ENCODE data around the gene WFS1. TPM values are rescaled to one million over a fixed set of nuclear protein-coding genes. Genes with fewer than 3 reads are reported as not detected.

Gene WFS1
- total and polyA plus RNA-seq, 9 donors: 10.5 to 28.2 (median 23.7) TPM

DNA sequence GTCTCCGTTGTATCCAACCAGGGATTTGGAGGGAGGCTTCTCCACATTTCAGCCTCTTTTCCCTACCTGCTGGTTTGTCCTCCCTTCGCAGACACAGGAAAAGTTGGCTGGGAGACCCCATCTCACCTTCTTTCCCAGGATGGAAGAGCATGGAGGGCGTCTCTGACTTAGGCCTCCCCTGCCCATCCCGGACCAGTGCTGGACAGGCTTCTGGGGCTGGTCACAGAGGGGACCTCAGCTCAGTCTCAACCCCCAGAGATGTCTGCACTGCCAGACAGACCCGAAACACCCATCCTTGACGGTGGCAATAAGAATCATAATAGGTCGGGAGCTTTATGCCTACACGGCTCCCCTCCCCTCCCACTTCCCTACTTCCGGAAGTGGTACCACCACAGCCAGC lies 1.6 kb downstream of the WFS1 start:
- peaks cover 2% of the 10 kb centered on the region for H3K27me3 ChIP-seq (ENCODE audit: control insufficient read depth, insufficient read depth, low read length)
- 63% methylated on average over 8 of the region's 9 CpGs for WGBS (ENCODE audit: insufficient coverage)
- H3K4me3 ChIP-seq (ENCODE audit: low read length): no peak overlapping the region
- H3K36me3 ChIP-seq (ENCODE audit: control insufficient read depth, insufficient read depth, low read length): no peaks in the 10 kb centered on the region
- no peaks in the 10 kb centered on the region for H3K9me3 ChIP-seq (replicated peaks; ENCODE audit: control insufficient read depth, low read depth, low read length)
- no peak for DNase-seq
- no peak overlapping the region for H3K27ac ChIP-seq (ENCODE audit: low read length)
- peaks cover 45% of the 10 kb centered on the region for H3K4me1 ChIP-seq (ENCODE audit: control insufficient read depth, insufficient read depth, low read length)

DNA sequence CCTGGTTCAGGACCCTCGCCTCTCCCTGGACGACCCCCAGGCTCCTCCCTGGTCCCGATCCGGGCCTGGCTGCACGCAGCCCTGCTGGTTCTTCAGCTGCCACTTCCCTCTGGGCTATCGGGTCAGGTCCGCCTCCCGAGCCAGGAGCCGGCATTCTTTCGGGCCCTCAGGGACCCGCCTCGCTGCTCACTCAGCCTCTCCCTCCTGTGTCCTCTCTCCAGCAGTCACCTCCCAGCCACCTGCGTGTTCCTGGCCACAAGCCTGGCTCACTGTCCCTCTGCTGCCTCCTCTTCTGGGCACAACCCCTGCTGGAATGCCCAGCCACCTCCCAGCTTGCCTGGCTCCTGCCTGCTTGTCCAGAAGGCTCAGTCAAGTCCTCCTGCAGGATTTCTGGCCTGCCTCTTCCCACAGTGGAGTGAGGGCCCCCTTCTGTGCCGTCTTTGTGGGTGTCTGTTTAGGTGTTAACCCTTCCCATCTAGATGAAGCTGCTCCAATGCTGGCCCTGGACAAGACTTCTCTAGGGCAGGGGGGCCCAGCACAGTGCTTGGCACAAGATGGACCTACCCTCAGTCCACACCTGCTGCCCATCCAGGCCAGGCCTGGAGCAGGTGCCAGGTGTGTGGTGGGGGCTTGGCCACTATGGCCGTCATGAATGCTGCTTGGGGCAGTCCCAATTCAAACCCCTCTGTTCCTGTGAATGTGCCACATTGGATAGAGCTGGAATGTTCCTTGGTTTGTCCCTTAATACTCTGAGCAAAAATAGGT lies 2.2 kb downstream of the WFS1 start:
- Histone ChIP-seq H3K27ac (ENCODE audit: low read length) (no peak overlapping the region), H3K36me3 (ENCODE audit: control insufficient read depth, insufficient read depth, low read length) (no peaks in the 10 kb centered on the region), H3K9me3 (replicated peaks; ENCODE audit: control insufficient read depth, low read depth, low read length) (no peaks in the 10 kb centered on the region), H3K4me1 (ENCODE audit: control insufficient read depth, insufficient read depth, low read length) (peaks cover 51% of the 10 kb centered on the region), H3K27me3 (ENCODE audit: control insufficient read depth, insufficient read depth, low read length) (peaks cover 2% of the 10 kb centered on the region), H3K4me3 (ENCODE audit: low read length) (no peak overlapping the region)
- DNase-seq: no peak
- 45% methylated on average over 13 of the region's 15 CpGs for WGBS (ENCODE audit: insufficient coverage)

DNA sequence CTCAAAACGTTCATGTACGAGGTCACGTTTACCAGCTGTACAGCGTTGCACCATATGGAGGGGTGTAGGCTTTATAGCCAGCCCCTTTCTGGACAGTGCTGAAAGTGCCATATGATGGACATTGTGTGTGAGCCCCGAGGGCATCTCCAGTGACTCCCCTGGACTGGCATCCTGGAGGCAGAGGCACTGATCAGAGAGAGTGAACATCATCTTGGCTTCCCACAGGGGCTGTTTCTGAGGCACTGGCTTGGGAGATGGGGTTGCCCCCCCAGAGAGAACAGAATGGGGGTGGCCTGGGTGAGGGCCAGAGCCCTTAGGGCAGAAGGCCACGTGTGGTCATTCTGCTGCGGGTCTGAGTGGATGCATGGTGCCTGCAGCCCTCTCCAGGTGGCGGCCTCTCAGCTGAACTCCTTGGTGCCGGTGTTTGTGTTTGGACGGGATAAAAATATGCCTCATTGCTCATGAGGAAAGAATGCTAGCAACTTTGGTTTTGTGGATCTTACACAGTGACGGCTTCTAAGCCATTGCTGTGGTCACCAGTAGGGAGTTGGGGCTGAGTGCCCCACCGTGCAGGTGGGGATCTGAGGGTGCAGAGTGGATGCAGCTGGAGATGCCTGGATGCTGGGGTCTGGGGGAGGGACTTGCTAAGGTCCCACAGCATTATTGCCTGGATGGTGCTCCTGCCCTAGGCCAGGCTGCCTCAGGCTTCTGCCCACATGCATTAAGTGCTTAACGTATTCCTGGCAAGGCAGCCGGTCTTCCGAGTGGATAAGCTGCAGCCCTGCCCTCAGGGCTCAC lies 3.4 kb downstream of the WFS1 start:
- DNase-seq: peak; percentile 70
- no peaks in the 10 kb centered on the region for H3K27me3 ChIP-seq (ENCODE audit: control insufficient read depth, insufficient read depth, low read length)
- H3K9me3 ChIP-seq (replicated peaks; ENCODE audit: control insufficient read depth, low read depth, low read length): no peaks in the 10 kb centered on the region
- peaks cover 2% of the 10 kb centered on the region for H3K36me3 ChIP-seq (ENCODE audit: control insufficient read depth, insufficient read depth, low read length)
- peaks cover 60% of the 10 kb centered on the region for H3K4me1 ChIP-seq (ENCODE audit: control insufficient read depth, insufficient read depth, low read length)
- H3K4me3 ChIP-seq (ENCODE audit: low read length): no peak overlapping the region
- 19% methylated on average over 8 of the region's 15 CpGs for WGBS (ENCODE audit: insufficient coverage)
- H3K27ac ChIP-seq (ENCODE audit: low read length): peak overlapping the region; percentile 55

DNA sequence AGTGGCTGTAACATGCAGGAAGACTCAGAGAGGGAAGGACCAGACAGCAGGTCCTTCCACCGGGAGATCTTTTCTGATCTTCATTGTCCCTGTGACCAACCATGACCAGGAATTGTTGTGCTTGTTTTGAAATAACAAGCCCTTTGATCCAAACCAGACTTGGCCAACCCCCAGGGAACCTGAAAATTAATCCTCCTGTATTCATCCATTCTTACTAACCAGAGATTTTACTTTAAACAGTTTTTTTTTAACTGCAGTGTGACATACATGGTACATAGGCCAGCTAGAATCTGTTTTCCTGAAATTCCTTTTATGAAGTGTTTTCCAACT lies 4.0 kb downstream of the WFS1 start:
- WGBS (ENCODE audit: insufficient coverage): 40% methylated on average over 1 of the region's 1 CpG

DNA sequence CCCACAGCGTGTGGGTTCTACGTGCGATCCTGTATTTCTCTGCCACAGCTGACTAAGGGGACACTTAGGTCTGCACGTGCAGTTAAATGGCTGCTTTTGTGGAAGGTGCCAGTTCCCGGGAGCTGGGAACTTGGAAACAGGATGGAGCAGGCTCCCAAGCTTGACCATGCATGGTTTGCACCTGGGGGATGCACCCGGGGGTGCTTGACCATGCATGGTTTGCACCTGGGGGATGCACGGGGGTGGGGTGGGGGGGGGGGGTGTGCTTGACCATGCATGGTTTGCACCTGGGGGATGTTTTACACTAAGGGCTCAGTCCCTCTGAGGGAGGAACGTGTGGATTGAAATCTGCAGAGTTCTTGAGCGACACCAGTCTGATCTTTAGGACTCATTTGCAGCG lies 5.7 kb downstream of the WFS1 start:
- no peaks in the 10 kb centered on the region for H3K27me3 ChIP-seq (ENCODE audit: control insufficient read depth, insufficient read depth, low read length)
- peaks cover 66% of the 10 kb centered on the region for H3K4me1 ChIP-seq (ENCODE audit: control insufficient read depth, insufficient read depth, low read length)
- DNase-seq: no peak
- H3K36me3 ChIP-seq (ENCODE audit: control insufficient read depth, insufficient read depth, low read length): peaks cover 13% of the 10 kb centered on the region
- no peak overlapping the region for H3K4me3 ChIP-seq (ENCODE audit: low read length)
- no peaks in the 10 kb centered on the region for H3K9me3 ChIP-seq (replicated peaks; ENCODE audit: control insufficient read depth, low read depth, low read length)
- H3K27ac ChIP-seq (ENCODE audit: low read length): no peak overlapping the region
- WGBS (ENCODE audit: insufficient coverage): 83% methylated on average over 10 of the region's 10 CpGs

More for the DNA sequence above, 4.0 kb downstream of the WFS1 start:
- Histone ChIP-seq H3K27ac (ENCODE audit: low read length) (no peak overlapping the region), H3K4me1 (ENCODE audit: control insufficient read depth, insufficient read depth, low read length) (peaks cover 63% of the 10 kb centered on the region), H3K27me3 (ENCODE audit: control insufficient read depth, insufficient read depth, low read length) (no peaks in the 10 kb centered on the region), H3K4me3 (ENCODE audit: low read length) (no peak overlapping the region), H3K36me3 (ENCODE audit: control insufficient read depth, insufficient read depth, low read length) (peaks cover 2% of the 10 kb centered on the region), H3K9me3 (replicated peaks; ENCODE audit: control insufficient read depth, low read depth, low read length) (no peaks in the 10 kb centered on the region)
- no peak for DNase-seq

DNA sequence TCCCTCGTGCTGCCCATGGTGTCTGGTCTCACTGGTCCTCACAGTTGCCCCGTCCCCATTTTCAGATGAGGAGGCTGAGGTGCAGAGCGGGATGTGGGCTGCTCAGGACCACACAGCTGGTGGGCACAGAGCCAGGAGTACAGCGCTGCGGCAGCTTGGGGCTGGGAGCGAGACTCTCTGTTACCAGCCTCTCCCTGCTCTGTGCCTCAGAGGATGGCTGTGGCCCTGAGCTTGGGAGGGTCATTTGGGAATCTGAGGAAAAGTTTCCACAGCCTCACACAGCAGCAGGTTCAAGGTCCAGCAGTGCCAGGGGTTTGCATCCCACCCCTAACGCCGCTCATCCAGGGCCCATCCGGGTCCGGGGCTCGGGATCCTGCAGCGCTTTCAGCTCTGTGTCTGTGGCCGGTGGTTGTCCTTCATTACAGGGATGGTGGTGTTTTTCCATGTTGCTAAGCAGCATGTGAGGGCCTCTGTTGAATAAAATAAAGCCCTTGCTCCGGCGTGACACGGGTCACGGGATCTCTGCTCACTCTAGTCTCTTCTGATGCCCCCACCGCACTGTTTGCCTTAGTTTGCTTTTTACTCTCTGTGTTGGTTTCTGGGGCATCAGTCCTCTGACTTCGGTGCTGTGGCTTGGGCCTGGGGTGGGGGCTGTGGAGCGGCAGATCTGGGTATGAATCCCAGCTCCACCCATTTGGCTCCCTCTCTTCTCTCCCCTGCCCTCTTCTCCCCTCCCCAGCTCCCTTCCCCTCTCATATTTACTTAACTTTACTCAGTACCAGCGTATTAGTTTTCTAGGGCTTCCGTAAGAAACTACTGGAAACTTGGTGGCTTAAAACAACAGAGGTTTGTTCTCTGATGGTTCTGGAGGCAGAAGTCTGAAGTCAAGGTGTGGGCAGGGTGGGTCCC lies 6.5 kb downstream of the WFS1 start:
- Histone ChIP-seq H3K27ac (ENCODE audit: low read length) (peak overlapping the region; percentile 59), H3K9me3 (replicated peaks; ENCODE audit: control insufficient read depth, low read depth, low read length) (no peaks in the 10 kb centered on the region), H3K27me3 (ENCODE audit: control insufficient read depth, insufficient read depth, low read length) (no peaks in the 10 kb centered on the region), H3K4me3 (ENCODE audit: low read length) (no peak overlapping the region), H3K4me1 (ENCODE audit: control insufficient read depth, insufficient read depth, low read length) (peaks cover 65% of the 10 kb centered on the region), H3K36me3 (ENCODE audit: control insufficient read depth, insufficient read depth, low read length) (peaks cover 19% of the 10 kb centered on the region)
- DNase-seq: peak; percentile 64
- WGBS (ENCODE audit: insufficient coverage): 48% methylated on average over 15 of the region's 22 CpGs

DNA sequence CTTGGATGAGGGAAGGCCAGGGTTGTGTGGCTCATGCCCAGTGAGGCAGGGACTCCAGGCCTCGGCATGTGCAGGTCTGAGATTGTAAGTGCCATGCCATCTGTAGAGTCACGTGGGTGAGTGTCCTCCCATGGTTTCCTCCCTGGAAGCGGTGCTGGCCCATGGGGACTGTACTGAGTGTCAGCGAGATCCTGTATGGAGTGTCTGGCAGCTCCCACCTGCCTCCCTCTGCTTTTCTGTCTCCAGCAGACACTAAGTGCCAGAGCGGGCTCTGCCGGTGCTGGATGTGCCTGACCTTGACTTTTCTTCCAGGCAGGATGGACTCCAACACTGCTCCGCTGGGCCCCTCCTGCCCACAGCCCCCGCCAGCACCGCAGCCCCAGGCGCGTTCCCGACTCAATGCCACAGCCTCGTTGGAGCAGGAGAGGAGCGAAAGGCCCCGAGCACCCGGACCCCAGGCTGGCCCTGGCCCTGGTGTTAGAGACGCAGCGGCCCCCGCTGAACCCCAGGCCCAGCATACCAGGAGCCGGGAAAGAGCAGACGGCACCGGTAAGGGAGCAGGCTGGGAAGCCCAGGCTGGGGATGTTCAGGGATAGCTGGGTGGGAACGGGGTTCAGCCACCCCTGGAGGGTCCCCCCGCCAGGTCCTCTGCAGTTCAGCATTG lies 7.6 kb downstream of the WFS1 start:
- Histone ChIP-seq H3K27ac (ENCODE audit: low read length) (peak overlapping the region; percentile 59), H3K27me3 (ENCODE audit: control insufficient read depth, insufficient read depth, low read length) (no peaks in the 10 kb centered on the region), H3K36me3 (ENCODE audit: control insufficient read depth, insufficient read depth, low read length) (peaks cover 19% of the 10 kb centered on the region), H3K4me3 (ENCODE audit: low read length) (no peak overlapping the region), H3K4me1 (ENCODE audit: control insufficient read depth, insufficient read depth, low read length) (peaks cover 59% of the 10 kb centered on the region), H3K9me3 (replicated peaks; ENCODE audit: control insufficient read depth, low read depth, low read length) (no peaks in the 10 kb centered on the region)
- WGBS (ENCODE audit: insufficient coverage): 72% methylated on average over 23 of the region's 24 CpGs
- no peak for DNase-seq

DNA sequence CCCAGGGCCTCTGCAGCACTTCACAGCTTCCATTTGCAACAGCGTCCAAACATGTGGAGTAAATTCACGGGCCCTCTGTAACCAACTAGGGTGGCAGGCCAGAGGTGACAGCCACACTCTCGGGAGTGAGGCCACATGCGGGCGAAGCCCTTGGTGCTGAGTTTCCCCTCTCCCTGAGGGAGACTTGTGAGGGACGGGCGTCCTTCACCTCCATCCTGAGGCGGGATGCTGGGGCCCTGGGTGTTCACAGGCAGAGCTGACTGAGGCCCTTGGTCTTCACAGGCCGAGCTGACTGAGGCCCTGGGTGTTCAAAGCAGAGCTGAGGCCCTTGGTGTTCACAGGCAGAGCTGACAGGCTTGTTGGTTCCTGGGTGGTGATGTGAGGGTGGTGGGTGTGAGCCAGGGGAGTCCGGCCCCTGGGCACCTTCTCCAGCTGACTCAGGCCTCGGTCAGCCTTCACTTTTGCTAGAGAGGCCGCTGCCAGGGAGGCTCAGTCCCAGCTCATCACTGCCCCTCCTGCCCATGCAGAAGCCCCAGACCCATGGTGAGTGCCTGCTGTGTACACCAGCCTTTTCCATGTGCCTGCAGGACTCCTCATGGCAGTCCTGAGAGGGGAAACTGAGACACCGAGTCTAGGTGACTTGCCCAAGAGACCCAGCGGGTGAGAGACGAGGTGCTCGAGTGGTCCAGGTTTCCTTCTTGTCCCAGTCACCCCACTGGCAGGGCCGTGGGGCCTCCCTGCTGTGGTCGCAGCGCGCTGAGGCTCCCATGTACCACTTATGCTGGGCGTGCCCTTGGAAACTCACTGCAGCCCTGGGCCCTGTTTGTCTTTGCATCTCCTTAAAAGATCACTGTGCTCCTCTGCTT lies 8.5 kb downstream of the WFS1 start:
- H3K36me3 ChIP-seq (ENCODE audit: control insufficient read depth, insufficient read depth, low read length): peaks cover 19% of the 10 kb centered on the region
- H3K27me3 ChIP-seq (ENCODE audit: control insufficient read depth, insufficient read depth, low read length): no peaks in the 10 kb centered on the region
- H3K4me1 ChIP-seq (ENCODE audit: control insufficient read depth, insufficient read depth, low read length): peaks cover 61% of the 10 kb centered on the region
- H3K4me3 ChIP-seq (ENCODE audit: low read length): no peak overlapping the region
- WGBS (ENCODE audit: insufficient coverage): 87% methylated on average over 20 of the region's 21 CpGs
- no peak overlapping the region for H3K27ac ChIP-seq (ENCODE audit: low read length)
- DNase-seq: no peak
- no peaks in the 10 kb centered on the region for H3K9me3 ChIP-seq (replicated peaks; ENCODE audit: control insufficient read depth, low read depth, low read length)

DNA sequence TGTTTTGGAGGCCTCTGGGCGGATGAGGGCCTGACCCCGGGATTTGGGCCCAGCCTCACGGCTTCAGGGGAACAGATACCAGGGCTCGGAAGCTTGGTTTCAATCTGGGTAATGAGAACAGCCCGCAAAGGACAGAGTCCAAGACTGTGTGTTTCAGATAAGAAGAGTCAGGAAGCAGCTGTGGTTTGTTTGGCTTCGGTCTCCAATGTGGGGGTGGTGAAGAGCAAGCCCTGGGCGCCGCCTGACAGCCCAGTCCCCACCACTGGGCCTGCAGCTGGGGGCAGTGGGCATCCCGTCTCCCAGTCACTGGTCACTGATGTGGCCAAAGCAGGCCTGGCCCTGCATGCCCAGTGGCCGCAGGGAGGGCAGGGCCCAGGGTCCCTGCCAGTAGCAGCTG lies 9.1 kb downstream of the WFS1 start:
- 49% methylated on average over 9 of the region's 10 CpGs for WGBS (ENCODE audit: insufficient coverage)
- Histone ChIP-seq H3K4me3 (ENCODE audit: low read length) (no peak overlapping the region), H3K9me3 (replicated peaks; ENCODE audit: control insufficient read depth, low read depth, low read length) (no peaks in the 10 kb centered on the region), H3K4me1 (ENCODE audit: control insufficient read depth, insufficient read depth, low read length) (peaks cover 57% of the 10 kb centered on the region), H3K27ac (ENCODE audit: low read length) (no peak overlapping the region), H3K36me3 (ENCODE audit: control insufficient read depth, insufficient read depth, low read length) (peaks cover 23% of the 10 kb centered on the region), H3K27me3 (ENCODE audit: control insufficient read depth, insufficient read depth, low read length) (no peaks in the 10 kb centered on the region)
- DNase-seq: peak; percentile 58

All from muscle of leg (tissue), 11 donors.